Erythroblast (primary cell): Measurements from ENCODE around the gene FSTL4.

Source experiments
- DNase-seq, 2 experiments: peaks; one replicate each; lab custom pipeline; 2025; lab: John Stamatoyannopoulos, UW
- GATA1 ChIP-seq: IDR thresholded peaks from 2 replicates; pipeline ENCODE4 v1.6.1; 2011; ENCODE audit warnings: low read depth, mild to moderate bottlenecking, control low read depth, low read length, moderate library complexity
- POLR2A ChIP-seq: IDR thresholded peaks from 2 replicates; pipeline ENCODE4 v1.6.1; 2011; ENCODE audit warnings: mild to moderate bottlenecking, low read length

Gene FSTL4

DNA sequence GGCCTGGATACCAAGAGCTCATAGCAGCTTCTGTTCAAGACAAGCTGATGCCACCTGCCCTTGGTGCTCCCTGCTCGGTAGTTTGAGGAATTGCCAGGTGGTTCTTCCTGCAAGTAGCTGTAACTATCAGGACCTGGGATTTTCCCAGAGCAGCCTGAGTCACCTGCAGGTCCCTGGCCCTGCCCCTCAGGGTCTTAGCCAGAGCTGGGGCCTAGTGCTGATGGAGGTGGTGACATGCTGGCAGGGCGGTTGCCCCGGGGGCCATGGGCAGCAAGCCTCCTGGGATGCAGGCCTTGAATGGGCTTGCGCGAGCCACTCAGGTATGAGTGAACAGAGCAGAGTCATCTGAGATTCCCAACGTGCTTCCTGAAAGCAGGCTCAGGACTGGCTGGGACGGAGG is 298.3 kb downstream of the FSTL4 start:
- no peak for DNase-seq

DNA sequence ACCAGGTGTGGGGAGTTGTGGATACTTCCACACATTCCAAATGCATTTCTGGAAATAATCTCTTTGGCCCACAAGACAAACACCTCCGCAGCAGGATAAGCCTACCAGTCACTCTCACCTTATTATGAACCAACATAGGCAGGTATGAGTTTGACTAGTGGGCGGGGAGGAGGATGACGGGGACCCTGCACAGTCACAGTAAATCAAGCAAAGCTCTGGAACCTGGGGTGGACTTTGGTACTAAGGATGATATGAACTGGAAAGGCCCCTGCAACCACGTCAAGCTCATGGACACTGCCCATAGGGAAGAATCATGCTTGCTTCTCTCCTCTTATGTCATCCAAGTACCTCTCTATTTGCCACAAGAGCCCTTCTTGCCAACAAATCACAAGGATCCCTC is 301.2 kb downstream of the FSTL4 start:
- no peak for DNase-seq
- TF ChIP-seq GATA1 (no peak), POLR2A (no peak)

More for the DNA sequence above, 298.3 kb downstream of the FSTL4 start:
- TF ChIP-seq GATA1 (no peak), POLR2A (no peak)

- TF ChIP-seq GATA1: no peak
- no peak for TF ChIP-seq POLR2A
- DNase-seq: no peak
Measured at GRCh38 chr5:133309984-133310621, 302.2 kb downstream of the FSTL4 start.

GRCh38 chr5:133309166-133309795 is 303.1 kb downstream of the FSTL4 start:
- TF ChIP-seq POLR2A (no peak), GATA1 (no peak)
- no peak for DNase-seq

DNA sequence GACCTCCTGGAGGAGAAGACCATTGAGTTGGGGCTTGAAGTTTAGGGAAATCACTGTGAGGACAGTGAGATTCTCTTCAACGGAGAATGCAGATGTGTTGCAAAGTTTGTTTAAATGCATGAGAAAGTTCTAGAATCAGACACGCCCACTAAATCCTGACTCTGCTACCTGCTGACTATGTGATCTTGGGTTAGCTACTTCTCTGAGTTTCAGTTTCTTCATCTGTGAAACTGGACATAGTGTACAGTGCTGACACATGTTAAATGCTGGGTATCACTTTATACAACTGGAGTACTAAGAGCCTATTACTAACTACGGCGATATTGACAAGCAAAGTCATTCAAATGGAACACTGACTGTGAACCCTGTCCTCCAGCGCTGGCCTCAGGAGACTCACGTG is 305.1 kb downstream of the FSTL4 start:
- TF ChIP-seq POLR2A (no peak), GATA1 (no peak)
- no peak for DNase-seq

GRCh38 chr5:133304707-133305216 is 307.6 kb downstream of the FSTL4 start:
- no peak for DNase-seq
- TF ChIP-seq GATA1 (no peak), POLR2A (no peak)

DNA sequence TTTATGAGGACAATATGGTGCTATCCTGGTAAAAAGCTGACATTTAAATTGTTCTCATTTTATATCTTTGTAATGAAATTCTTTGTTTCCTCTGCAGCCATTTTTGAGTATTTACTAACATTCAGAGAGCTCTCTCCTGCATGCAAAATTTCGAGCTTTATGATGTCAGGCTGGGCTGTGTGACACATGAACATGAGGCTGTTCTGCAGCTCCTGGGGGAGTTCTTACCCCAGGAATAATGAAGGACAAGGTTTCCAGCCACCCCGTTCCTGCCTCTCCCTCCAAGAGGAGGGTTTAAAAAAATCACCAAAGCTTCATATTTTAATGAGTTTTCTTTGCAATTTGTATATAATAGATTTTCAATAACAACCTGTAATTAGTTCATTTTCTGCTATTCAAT is 308.2 kb downstream of the FSTL4 start:
- TF ChIP-seq GATA1 (no peak), POLR2A (no peak)

GRCh38 chr5:133303298-133303697 is 309.0 kb downstream of the FSTL4 start:
- no peak for DNase-seq
- no peak for TF ChIP-seq POLR2A
- TF ChIP-seq GATA1: no peak

More for the DNA sequence above, 308.2 kb downstream of the FSTL4 start:
- no peak for DNase-seq

- TF ChIP-seq POLR2A (no peak), GATA1 (no peak)
Measured at GRCh38 chr5:133299728-133300127, 312.6 kb downstream of the FSTL4 start.

DNA sequence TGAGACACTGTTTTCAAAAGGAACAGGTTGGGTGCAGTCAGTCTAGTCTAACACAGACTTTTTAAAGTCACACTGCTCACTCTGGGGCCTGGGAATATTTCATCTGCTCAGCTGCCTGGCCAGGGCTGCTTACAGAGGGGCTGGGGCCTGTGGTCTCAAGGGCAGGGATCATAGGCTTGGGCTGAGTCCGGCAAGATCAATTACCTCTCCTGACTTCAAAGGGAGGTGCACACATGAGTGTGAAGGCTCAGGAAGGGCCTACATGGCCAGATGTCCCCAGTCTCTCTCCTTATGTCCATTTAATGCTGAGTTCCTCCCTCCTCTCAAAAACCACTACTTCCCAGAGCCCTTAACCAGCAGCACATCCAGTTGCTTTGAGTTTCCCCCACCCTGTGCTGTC is 313.3 kb downstream of the FSTL4 start:
- no peak for TF ChIP-seq POLR2A
- TF ChIP-seq GATA1: no peak

More at GRCh38 chr5:133299728-133300127, 312.6 kb downstream of the FSTL4 start:
- no peak for DNase-seq

DNA sequence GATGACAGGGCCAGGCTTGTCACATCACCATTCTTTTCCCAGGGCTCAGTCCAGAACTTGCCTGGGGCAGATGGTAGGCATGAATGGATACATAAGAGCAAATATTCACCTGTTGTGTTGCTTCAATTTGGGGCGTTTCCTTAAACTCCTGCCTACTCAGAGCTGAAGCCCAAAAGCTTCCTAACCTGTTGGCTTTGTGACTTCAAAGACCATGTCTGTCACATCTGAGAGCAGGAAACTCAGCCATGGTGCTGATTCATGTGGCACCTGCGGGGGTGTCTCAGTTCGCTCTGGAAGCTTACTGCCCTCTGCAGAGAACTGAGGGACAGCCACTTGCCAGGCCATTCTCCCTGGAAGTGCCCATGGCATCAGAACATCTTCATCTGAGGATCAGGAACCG is 313.9 kb downstream of the FSTL4 start:
- no peak for DNase-seq

More for the DNA sequence above, 313.3 kb downstream of the FSTL4 start:
- no peak for DNase-seq

DNA sequence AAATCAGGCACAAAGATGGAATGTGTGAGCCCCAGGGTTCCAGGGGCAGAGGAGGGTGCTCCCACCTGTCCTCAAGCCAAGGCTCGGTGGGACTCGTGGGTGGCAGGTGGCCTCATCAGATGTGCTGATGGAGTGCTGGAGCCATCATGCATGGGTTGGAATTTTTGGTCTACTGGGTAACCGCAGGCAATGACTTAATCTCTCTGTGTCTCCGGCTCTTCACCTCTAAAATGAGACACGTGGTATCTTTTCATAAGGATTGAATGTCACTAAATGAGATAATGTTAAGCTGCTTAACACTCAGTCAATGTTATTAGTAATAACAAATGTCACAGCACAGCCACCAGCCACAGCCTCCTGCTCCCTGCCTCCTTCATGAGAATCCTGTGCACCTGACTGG is 315.0 kb downstream of the FSTL4 start:
- TF ChIP-seq GATA1 (no peak), POLR2A (no peak)
- no peak for DNase-seq

More for the DNA sequence above, 313.9 kb downstream of the FSTL4 start:
- no peak for TF ChIP-seq POLR2A
- TF ChIP-seq GATA1: no peak

DNA sequence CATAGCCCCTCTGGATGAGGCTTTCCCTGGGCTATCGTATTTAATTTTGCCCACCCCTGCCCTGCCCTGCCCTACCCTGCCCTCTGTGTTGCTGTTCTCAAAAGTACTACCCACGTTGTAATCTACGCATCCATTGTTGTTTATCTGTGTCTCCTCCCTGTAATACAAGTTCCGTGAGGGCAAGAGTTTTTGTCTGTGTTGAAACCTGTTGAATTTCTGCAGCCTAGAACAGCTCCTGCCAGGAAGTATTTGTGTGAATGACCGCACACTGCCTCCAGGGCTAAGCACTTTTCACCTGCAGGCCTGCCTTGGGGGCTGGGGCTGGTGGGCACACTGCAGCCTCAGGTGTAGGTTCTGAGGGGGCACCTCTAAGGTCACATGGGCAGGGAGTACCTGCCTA is 315.7 kb downstream of the FSTL4 start:
- DNase-seq: no peak
- TF ChIP-seq GATA1: no peak
- no peak for TF ChIP-seq POLR2A

DNA sequence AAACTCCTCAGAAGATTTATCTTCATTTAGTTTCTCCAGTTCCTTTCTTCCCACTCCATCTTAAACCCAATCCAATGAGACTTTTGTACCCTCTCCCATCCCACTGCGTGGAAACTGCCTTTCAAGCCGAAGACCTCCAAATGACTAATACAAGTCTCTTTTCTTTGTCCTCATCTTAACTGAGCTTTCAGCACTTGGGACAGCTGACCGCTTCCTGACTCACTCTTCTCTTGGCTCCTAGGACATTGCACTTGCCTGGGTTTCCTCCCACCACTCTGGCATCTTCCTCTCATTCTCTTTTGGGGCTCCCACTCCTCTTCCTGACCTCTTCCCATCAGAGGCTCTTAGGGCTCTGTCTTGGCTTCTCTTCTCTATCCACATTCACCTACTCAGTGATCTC is 316.8 kb downstream of the FSTL4 start:
- TF ChIP-seq POLR2A (no peak), GATA1 (no peak)
- DNase-seq: no peak
